Fibroblast of mammary gland (primary cell): ENCODE results near the gene FOXP4.

ENCODE experiments used
- DNase-seq: peaks from one replicate; pipeline ENCODE4 v3.0.0-alpha.2; 2010; ENCODE audit warnings: low read depth
- H3K4me3 ChIP-seq: 2 replicates; pipeline ENCODE4 v1.5.1; 2011; ENCODE audit warnings: low read depth, mild to moderate bottlenecking, low read length, moderate library complexity; ENCODE audit not compliant: control insufficient read depth
- CTCF ChIP-seq: conservative IDR thresholded peaks from 2 replicates; pipeline ENCODE4 v1.5.1; 2011; ENCODE audit warnings: low read depth, low read length, inconsistent platforms; ENCODE audit not compliant: control insufficient read depth, insufficient read depth

FOXP4 gene

GRCh38 chr6:41602422-41602743 lies 56.2 kb downstream of the FOXP4 start:
- no peak for DNase-seq
- H3K4me3 ChIP-seq = no peak overlapping the region
- no peak for TF ChIP-seq CTCF

- H3K4me3 ChIP-seq = no peak overlapping the region
- DNase-seq = peak; percentile 79
- TF ChIP-seq CTCF = peak; percentile 87
These were observed 56.9 kb downstream of the FOXP4 start for GRCh38 chr6:41602864-41603608.

GRCh38 chr6:41604006-41604405 lies 57.8 kb downstream of the FOXP4 start:
- H3K4me3 ChIP-seq = no peak overlapping the region
- no peak for DNase-seq
- TF ChIP-seq CTCF = no peak

GRCh38 chr6:41605649-41606048 lies 59.5 kb downstream of the FOXP4 start:
- DNase-seq = no peak
- no peak for TF ChIP-seq CTCF
- H3K4me3 ChIP-seq = no peak overlapping the region

GRCh38 chr6:41607036-41607435 lies 60.9 kb downstream of the FOXP4 start:
- no peak overlapping the region for H3K4me3 ChIP-seq
- DNase-seq = no peak
- no peak for TF ChIP-seq CTCF

- no peak for TF ChIP-seq CTCF
- no peak overlapping the region for H3K4me3 ChIP-seq
- DNase-seq = no peak
These were observed 61.6 kb downstream of the FOXP4 start for GRCh38 chr6:41607736-41608135.

GRCh38 chr6:41608443-41609151 lies 62.4 kb downstream of the FOXP4 start:
- TF ChIP-seq CTCF = no peak
- DNase-seq = no peak
- no peak overlapping the region for H3K4me3 ChIP-seq
